HG02571 (cell line): Measurements from ENCODE around the gene CUX1.
"Not testable (repeated sequence)": the region's sequence is repeated elsewhere in the genome, so short reads cannot be mapped to it uniquely, and the experiment has no call there.

ENCODE experiments used
- ATAC-seq: cut with Tn5 transposase; IDR thresholded peaks from one replicate; pipeline ENCODE4 v1.9.1; 2021; ENCODE audit warnings: mild to moderate bottlenecking, moderate library complexity; ENCODE audit not compliant: unreplicated experiment

The CUX1 gene

DNA sequence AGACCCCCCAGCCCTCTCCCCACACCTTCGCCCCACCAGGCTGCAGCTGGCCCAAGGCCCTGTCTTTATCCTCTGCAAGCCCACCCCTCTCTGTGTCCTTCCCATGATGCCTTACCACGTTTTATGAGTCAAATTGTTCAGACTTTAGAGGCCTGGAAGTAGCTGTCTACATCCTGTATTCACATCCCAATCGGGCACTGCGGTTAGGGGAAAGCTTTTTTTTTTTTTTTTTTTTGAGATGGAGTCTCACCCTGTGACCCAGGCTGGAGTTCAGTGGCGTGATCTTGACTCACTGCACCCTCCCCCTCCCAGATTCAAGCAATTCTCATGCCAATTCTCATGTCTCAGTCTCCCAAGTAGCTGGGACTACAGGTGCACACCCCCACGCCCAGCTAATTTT is 347.7 kb downstream of the CUX1 start:
- ATAC-seq, result no peak

DNA sequence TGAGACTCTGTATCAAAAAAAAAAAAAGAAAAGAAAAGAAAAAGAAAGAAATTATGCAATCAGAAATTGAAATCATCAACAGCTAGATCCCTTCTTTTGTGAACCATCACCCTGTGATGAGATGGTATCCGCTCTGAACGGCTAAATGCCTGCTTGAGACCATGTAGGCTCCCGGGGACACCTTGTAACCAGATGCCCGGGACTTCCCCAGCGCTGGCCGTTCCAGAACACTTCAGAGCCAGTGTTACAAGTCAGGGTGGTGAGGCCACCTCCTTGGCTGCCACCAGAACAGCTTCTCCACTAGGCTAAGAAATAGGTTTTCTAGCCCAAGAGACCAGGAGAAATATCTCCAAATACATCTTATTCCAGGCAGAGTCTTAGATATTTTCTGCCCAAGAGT is 349.8 kb downstream of the CUX1 start:
- ATAC-seq, result no peak

DNA sequence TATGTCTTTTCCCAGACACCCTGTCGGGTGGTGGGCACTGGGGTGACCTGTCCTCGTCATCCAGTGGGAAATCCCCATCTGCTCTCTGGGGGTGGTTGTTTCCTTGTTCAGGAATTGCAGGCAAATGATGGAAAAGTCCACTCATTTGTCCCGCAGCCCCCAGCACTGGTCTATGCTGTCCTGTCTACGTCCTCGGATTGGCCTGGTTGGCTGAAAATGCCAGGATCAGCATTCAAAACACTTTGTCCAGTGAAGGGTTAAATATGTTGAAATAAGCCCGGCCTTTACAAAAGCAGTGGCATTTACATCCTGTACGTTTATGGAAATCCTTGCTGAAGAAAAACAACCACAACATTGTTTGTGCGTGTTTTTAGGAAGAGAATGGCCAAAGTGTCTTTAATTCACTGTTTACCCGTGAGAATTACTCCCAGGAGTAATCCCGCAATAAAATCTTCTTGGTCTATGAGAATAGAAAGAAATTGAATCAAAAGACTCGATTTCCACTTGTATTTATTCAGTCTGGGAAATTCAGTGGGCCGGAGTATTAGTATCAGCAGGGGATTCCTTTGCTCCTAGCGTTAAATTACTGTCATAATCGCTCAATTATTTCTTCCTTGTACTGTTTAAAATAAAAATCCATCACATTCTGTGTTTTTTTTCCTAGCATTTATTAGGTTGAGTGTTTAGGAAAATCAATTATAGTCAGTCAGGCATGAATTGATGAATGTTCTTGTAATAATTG is 352.4 kb downstream of the CUX1 start:
- no peak for ATAC-seq

DNA sequence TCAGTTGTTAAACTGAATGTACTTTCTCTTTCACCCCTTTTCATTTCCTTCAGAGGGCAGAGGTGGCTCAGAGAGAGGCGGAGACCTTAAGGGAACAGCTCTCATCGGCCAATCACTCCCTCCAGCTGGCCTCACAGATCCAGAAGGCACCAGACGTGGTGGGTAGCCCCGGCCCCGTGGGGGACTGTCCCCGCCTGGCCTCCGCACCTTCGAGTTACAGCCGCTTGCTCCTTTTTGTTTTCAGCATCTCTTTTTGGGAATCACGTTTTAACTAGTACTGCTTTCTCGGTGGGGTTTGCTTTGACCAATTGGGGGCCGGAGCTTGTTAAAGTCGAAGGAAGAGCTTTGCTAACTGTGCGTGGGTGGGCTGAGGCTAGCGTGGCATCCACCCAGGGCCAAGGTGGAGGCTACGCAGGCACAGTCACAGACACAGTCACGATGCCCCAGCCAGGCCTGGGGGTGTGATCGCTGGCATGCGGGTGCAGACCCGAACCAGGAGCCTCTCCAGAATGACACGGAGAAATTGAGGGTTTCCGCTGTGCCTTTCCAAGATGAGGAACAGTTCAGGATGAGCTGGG is 353.1 kb downstream of the CUX1 start:
- ATAC-seq, result no peak

DNA sequence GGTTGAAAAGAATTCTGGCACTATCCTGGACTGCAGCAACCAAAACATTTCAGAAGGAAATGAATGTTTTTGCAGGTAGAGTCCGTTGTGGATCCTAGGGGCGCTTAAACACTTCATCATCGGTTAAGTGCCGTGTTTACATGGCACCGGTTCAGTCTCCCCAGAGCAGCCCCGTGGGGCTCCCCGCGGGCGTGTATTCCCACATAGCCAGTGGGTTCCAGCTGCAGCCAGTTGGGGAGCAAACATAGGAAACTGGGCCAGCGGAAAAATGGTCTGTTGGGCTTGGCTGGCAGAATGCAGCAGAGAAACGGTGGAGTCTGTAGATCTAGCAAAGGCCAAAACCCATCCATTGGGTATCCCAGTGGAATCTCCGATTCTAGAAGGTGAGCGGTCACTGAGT is 356.2 kb downstream of the CUX1 start:
- no peak for ATAC-seq

DNA sequence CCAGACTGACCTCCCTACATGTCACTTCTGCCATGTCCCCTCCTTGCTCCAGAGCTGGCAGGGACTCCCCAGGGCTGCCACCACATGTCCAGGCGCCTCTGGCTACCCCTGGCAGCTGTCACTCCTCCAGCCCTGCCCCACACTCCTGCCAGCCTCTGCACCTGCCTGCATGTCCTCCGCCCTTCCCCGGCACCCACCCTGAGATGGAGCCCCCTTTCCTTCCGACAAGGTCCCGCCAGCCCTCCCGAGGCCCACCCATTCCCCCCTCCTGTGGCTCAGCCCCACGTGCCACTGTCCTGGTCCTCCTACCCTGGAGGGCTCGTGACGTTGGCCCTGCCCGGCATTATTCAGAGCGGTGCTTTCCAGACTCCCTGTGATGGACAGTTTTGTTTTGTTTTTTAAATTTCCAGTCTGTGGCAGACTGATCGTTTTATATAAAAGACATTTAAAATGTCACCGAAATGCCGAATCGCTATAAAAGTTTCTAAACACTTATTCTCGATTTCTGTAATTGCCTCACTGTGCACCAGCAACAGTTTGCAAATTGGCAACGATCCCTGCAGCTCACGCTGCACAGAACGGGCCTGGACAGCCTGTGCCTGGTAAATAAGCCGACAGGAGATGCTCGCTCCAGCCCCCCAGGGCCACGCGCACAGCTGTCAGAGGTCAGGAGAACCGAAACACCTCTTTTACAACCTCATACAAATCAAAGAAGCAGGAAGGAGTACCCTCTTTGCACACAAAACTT is 358.2 kb downstream of the CUX1 start:
- no peak for ATAC-seq

DNA sequence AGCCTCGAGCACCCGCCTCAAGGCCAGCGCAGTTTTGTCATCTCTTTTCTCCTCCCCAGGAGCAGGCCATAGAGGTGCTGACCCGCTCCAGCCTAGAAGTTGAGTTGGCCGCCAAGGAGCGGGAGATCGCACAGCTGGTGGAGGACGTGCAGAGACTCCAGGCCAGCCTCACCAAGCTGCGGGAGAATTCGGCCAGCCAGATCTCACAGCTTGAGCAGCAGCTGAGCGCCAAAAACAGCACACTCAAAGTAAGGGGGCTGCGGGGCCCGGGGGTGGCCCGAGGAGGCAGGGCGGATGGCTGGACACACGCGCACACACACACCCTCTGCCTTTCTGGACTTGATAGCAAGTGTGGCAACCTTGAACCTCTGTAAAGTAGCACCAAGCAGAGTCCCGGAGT is 361.0 kb downstream of the CUX1 start:
- ATAC-seq, result no peak

DNA sequence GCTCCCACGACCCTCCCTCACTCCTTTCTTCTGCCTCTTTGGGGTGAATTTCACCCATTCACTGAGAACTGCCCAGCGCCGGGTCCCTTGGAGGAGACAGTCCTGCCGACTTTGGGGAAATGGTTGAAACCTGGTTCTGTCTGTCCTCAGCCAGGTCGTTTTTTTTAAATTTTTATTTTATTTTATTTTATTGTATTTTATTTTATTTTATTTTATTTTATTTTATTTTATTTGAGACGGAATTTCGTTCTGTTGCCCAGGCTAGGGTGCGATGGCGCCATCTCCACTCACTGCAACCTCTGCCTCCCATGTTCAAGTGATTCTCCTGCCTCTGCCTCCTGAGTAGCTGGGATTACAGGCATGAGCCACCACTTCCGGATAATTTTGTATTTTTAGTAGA is 363.3 kb downstream of the CUX1 start:
- no peak for ATAC-seq

DNA sequence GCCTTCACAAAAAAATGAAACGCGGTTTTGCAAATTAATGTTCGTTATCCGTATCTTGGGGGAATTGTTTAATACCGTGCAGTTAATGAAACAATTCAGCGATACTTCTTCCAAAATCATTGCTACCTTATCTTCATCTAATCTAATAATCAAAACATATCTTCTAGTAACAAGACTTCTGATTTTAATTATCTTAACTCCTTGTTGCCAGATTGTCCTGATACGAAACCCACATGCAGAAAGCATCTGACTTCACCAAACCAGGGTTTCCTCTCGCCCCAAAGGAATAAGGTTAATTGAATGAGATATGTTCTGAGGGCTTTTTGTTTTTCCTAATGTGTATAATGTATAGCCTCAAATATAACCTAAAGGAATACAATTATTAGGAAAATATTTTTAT is 364.1 kb downstream of the CUX1 start:
- ATAC-seq, result no peak

DNA sequence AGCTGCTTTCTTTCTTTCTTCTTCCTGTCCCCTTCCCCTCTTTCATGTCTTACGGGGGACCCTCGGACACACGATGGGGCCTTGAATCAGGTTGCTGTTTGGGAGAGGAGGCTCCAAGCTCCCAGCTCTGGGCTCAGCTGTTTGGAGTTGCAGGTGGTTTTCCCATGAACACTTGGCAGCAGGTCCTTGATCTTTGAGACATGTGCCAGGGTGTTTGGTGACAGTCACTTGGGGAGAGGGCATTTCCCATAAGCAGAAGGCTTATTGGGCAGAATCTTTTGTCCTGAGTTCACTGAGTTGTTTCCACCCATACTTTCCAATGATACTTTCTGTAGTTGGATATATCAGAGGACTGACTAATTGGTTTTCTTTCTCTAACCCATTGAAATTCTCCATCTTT is 364.6 kb downstream of the CUX1 start:
- no peak for ATAC-seq

DNA sequence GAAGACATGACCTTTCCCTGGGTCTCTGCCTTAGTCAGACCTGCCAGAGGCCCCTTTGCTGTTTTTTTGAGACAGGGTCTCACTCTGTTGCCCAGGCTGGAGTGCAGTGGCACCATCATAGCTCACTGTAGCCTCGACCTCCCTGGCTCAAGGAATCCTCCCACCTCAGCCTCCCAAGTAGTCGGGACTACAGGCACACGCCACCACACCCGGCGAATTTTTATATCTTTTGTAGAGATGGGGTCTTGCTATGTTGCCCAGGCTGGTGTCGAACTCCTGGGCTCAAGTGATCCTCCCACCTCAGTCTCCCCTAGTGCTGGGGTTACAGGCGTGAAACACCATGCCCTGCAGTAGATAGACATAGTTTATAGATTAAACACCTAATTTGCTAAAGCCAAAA is 366.4 kb downstream of the CUX1 start:
- not testable (repeated sequence) for ATAC-seq

DNA sequence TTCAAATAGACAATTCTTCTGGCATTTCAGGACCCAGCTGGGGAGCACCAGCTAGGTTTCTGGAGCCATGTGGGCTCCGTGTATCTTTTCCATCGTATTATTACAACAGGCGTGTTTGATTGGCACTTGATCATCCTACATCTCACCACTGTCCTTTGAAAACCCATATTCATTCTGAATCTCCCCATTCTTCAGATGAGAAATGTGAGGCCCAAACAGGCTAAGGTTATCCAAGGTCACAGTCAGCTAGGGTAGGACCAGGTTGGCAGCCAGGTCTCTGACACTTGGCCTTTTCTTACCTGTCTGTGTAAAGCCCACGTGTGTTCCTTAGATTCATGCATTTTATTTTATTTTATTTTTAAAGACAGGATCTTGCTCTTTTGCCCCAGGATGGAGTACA is 366.9 kb downstream of the CUX1 start:
- ATAC-seq, result no peak

DNA sequence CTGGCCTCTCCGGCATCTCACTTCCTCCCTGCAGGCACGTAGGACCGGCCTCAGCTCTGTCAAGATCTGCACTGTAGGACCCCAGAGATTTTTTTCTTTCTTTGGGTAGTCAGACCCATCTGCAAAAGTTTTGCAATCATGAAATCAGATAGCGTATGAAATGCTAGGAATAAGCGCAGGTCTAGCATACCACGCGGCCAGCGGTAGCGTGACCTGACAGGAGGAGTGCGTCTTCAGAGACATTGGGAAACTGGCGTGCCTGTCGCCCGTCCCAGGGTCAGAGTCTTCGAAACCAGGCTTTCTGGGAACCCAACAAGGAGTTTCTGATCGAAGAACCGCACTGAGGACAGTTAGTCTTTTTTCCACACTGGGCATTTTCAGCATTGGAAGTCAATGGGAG is 368.4 kb downstream of the CUX1 start:
- ATAC-seq, result no peak

DNA sequence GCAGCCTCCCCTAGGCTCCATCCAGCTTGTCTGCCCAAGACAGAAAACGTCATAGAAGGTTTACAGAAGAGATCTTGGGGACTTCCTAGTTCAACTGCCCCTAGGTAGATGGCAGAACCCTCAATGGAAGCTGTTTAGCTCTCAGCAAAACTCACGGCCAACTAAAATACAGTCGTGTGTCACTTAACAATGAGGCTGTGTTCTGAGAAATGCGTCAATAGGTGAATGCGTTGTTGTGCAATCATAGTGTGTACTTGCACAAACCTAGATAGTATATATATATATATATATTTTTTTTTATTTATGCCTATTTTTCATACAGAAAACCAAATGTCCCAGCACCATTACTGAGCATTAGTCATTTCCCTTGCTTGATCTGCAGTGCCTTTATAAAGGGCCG is 368.9 kb downstream of the CUX1 start:
- no peak for ATAC-seq

DNA sequence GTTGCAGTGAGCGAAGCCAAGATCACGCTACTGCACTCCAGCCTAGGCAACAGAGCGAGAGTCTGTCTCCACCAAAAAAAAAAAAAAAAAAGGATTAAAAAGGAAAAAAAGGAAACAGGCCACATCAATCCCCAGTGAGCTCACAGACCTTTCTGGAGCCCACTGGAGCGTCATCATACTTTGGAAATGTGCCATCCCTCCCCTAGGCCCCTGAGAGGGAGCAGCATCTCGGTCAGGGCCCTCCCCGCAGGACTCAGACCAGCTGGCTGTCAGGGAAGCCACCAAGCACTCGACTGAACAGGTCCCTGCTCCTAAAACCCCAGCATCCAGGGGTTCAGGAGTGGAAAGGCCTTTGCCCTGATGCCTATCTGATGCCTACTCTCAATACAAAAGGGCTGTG is 371.3 kb downstream of the CUX1 start:
- ATAC-seq, result no peak

DNA sequence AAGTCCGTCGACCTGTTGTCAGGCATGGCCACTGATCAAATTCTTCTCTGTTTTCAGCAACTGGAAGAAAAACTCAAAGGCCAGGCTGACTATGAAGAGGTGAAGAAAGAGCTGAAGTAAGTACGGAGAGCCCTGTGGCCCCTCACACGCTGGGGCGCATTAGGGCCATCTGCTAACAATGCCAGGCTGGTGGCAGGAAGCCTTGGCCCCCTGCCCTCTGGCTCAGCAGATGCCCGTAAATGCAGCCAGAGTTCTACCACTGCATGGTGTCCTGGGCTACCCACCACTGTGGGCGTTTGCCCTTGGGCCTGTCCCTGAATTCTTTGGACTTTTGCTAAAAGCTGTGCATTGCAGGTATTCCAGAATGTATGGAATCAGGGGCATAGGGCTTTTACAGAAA is 372.3 kb downstream of the CUX1 start:
- ATAC-seq, result no peak

DNA sequence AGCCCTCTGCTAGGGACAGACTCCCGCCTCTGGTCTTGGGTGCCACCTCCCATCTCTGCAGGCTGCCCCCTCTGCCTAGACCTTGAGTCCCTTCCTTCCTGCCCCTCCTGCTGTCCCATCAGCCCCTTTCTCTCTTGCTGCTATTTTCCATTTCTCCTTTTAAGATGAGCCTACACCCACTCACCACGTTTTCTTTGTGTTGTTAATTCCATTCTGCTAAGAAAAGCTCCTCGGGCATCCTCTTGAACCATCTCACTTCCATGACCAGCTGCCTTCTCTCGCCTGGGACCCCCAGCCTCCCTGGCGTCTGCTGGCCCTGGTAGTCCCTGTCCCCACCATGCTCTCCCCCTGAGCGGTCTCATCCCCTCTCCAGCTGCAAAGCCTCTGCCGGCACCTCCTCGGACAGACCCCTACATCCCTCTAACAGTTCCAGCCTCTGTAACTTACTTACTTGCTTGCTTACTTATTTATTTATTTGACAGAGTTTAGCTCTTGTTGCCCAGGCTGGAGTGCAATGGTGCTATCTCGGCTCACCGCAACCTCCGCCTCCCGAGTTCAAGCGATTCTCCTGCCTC is 373.4 kb downstream of the CUX1 start:
- no peak for ATAC-seq

DNA sequence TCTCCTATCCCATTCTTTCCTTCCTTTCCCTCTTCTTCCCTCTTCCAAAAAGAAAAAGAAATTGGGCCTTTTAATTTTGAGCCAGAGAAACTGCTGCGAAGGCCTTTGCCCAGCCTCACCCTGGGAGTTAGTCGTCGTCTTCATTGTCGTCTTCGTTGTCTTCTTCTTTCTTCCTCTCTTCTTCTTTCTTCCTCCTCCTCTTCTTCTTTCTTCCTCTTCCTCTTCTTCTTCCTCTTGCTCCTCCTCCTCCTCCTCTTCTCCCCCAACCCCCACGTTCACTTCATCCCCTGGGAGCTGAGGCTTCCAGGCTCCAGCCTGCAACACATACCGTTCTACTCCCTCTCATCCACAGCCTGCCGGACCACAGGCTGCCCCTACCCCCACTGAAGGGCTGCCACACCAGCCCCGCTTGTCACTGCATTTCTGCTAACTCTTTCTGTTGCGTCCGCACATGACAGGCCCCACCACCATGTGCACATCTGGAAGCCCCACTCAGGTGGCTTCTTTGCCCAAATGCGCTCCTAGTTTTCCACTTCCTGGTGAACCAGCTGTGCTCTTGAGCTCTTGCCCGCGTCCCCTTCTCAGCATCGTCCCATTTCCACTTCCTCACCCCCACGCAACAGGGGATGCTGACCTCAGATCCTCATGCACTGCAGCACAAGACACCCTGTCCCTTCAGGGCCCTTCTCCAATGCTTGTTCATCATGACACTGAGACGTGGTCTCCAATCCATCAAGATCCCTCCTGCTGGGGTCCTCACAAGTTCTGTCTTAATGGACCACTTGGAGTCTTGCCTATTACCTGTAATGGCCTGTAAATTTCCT is 374.3 kb downstream of the CUX1 start:
- no peak for ATAC-seq

DNA sequence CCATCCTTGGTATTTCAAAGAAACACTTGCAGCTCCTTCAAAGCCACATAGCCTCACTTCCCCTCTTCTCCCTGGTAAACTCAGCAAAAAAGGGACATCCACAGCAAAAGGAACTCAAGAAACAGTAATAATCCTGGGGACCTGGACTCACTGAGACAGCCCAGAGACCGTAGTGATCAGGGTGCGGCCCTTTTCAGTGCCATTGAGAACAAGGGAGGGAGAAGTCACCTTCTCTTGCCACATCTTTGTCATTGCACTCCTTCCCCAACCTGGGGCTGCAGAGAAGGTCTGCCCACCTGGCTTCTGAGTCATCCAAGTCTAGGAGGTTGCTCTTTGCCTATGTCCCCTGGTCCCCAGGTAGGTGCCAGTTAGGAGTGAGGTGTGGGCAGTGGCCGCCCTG is 375.4 kb downstream of the CUX1 start:
- no peak for ATAC-seq

DNA sequence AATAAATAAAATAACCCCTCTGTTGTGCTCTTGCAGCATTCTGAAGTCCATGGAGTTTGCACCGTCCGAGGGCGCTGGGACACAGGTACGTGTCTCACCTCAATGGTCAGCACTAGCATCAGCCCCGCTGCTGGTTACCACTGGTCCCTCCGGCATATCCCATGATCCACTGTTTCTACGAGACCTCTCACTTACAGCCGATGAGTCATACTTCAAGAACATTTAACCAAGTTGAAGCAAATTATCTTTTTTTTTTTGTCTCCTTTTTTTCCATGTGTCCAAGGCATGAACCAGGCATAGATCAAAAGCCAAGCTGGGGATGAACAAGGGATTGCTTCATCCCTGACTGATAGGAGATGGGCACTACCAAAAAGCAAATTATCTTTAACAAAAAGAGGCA is 376.4 kb downstream of the CUX1 start:
- no peak for ATAC-seq

DNA sequence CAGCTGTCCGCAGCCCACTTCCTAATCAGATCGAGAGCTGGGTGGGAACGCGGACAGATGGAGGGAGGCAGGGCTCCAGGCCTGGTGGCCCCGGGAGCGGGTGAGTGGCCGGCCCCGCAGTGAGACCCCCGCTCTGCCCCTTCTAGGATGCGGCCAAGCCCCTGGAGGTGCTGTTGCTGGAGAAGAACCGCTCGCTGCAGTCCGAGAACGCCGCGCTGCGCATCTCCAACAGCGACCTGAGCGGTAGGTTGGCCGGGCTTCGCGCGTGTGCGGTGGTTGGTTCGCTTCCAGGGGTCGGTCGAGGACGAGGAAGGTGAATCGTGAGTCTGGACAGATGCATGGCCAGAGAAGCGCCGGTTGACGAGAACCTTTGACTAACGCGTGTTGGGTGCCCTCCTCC is 377.9 kb downstream of the CUX1 start:
- no peak for ATAC-seq
